ENCODE measurements around the gene GNE. TPM values are rescaled to one million over a fixed set of nuclear protein-coding genes. Genes with fewer than 3 reads are reported as not detected.

The GNE gene
- total RNA-seq, 1 experiment from 2014 or later = 8.4 TPM

GRCh38 chr9:36282275-36282674 lies 24.0 kb upstream of the GNE start:
- CTCF ChIA-PET = no interaction called here
- DNase-seq (ENCODE audit: low read depth, low spot score) (no peak), ATAC-seq (no peak)
- H3K4me1 ChIP-seq (ENCODE audit: control insufficient read depth in 1 of 2, insufficient read depth in 2 of 2, low read length in 2 of 2) = no peaks in the 10 kb centered on the region
- no peak overlapping the region for H2AFZ ChIP-seq (ENCODE audit: low read depth, low read length, poor library complexity, severe bottlenecking)
- H3K27ac ChIP-seq (ENCODE audit: low read depth, low read length) = no peak overlapping the region
- no peaks in the 10 kb centered on the region for H4K20me1 ChIP-seq (ENCODE audit: insufficient read depth)
- RAD21 ChIA-PET (ENCODE audit: low non-redundant PET in 1 of 2, low total read pairs in 2 of 2, uncharacterized antibody in 2 of 2, unreplicated experiment in 2 of 2) = no interaction called here
- no peaks in the 10 kb centered on the region for H3K36me3 ChIP-seq (ENCODE audit: control insufficient read depth in 1 of 2, insufficient read depth in 2 of 2, low read length in 2 of 2)
- TF ChIP-seq RAD21 (IDR thresholded peaks at IDR 0.05; ENCODE audit: low read depth) (no peak), YY1 (IDR thresholded peaks at IDR 0.05; ENCODE audit: extremely low read depth, insufficient replicate concordance, low read depth, low read length) (no peak), REST (IDR thresholded peaks at IDR 0.05; ENCODE audit: low read depth) (no peak), SRF (IDR thresholded peaks at IDR 0.05; ENCODE audit: low read depth) (no peak), POLR2A (IDR thresholded peaks at IDR 0.05; ENCODE audit: borderline replicate concordance, extremely low read depth, insufficient read depth, insufficient read length) (no peak), EZH2 (IDR thresholded peaks at IDR 0.05) (no peak), EGR1 (IDR thresholded peaks at IDR 0.05; ENCODE audit: low read depth) (no peak), JUND (IDR thresholded peaks at IDR 0.05) (no peak), ATF3 (IDR thresholded peaks at IDR 0.05) (no peak), CBX3 (IDR thresholded peaks at IDR 0.05; ENCODE audit: low read depth) (no peak), ZFX (IDR thresholded peaks at IDR 0.05) (no peak), ELF1 (IDR thresholded peaks at IDR 0.05; ENCODE audit: borderline replicate concordance, low read depth) (no peak), CTCF (IDR thresholded peaks at IDR 0.05 in 2 of 3, conservative IDR thresholded peaks at IDR 0.05 in 1 of 3; ENCODE audit: borderline replicate concordance in 1 of 3, insufficient read depth in 1 of 3, low read depth in 2 of 3, low read length in 2 of 3) (no peak), SP1 (IDR thresholded peaks at IDR 0.05; ENCODE audit: low read depth) (no peak), SIN3A (IDR thresholded peaks at IDR 0.05; ENCODE audit: low read depth) (no peak), ZNF274 (IDR thresholded peaks at IDR 0.05; ENCODE audit: low read depth, low read length) (no peak), MAX (IDR thresholded peaks at IDR 0.05) (no peak)
- H3K9ac ChIP-seq (ENCODE audit: low read length) = no peak overlapping the region
- no peaks in the 10 kb centered on the region for H3K27me3 ChIP-seq (ENCODE audit: insufficient read depth, low read length)
- no peaks in the 10 kb centered on the region for H3K9me3 ChIP-seq (ENCODE audit: control insufficient read depth in 1 of 2, insufficient read depth in 1 of 2, low read depth in 1 of 2, low read length in 2 of 2)
- no peak overlapping the region for H3K4me2 ChIP-seq (ENCODE audit: low read length)
- no TSS peak for BruUV-seq (replicated peaks)
- H3K9me2 ChIP-seq (ENCODE audit: insufficient read depth) = no peaks in the 10 kb centered on the region
- POLR2A ChIA-PET = no interaction called here
- intact Hi-C loops (cut with micrococcal nuclease) = no loop called here
- no peaks in the 10 kb centered on the region for H3K79me2 ChIP-seq (ENCODE audit: insufficient read depth, low read length)
- no peak overlapping the region for H3K4me3 ChIP-seq (replicated peaks in 1 of 2; ENCODE audit: low read depth in 1 of 2, low read length in 2 of 2)
